Skeletal muscle tissue (tissue), 4 donors: Measurements from ENCODE around the gene OR5AL1. TPM values are rescaled to one million over a fixed set of nuclear protein-coding genes. Genes with fewer than 3 reads are reported as not detected.
"Not testable (repeated sequence)": the region's sequence is repeated elsewhere in the genome, so short reads cannot be mapped to it uniquely, and the experiment has no call there.

Source experiments
- H3K27ac ChIP-seq: one replicate; pipeline ENCODE4 v1.7.0; 2013; ENCODE audit warnings: mild to moderate bottlenecking, low read depth, low read length, inconsistent platforms
- H3K27me3 ChIP-seq, 3 donors: one replicate each; pipeline ENCODE4 v1.7.0; 2013; ENCODE audit warnings: low read length in 3 of 3; ENCODE audit not compliant: control insufficient read depth in 3 of 3, insufficient read depth in 3 of 3
- H3K36me3 ChIP-seq, 3 donors: one replicate each; pipeline ENCODE4 v1.7.0; 2013; ENCODE audit warnings: low read length in 3 of 3; ENCODE audit not compliant: control insufficient read depth in 3 of 3, insufficient read depth in 3 of 3
- H3K4me1 ChIP-seq, 3 donors: one replicate each; pipeline ENCODE4 v1.7.0; 2013; ENCODE audit warnings: low read length in 3 of 3, mild to moderate bottlenecking in 3 of 3; ENCODE audit not compliant: control insufficient read depth in 3 of 3, insufficient read depth in 3 of 3
- H3K4me3 ChIP-seq, 3 donors: one replicate each; pipeline ENCODE4 v1.7.0; 2013; ENCODE audit warnings: low read length in 3 of 3
- H3K9ac ChIP-seq, 3 donors: one replicate each; pipeline ENCODE4 v1.7.0; 2013; ENCODE audit warnings: low read length in 3 of 3, mild to moderate bottlenecking in 3 of 3, moderate library complexity in 2 of 3, low read depth in 1 of 3
- H3K9me3 ChIP-seq, 3 donors: one replicate each; pipeline ENCODE4 v1.7.0; 2013; ENCODE audit warnings: low read length in 3 of 3; ENCODE audit not compliant: control insufficient read depth in 3 of 3
- total RNA-seq: library from RNA; depleted of rRNA; stranded (reverse); fragments of >200 nt; gene quantifications from one replicate; pipeline ENCODE4 v1.2.3, GENCODE V29; 2014
- donor health status: Osteomylitis.

Gene OR5AL1
- not detected for total RNA-seq

DNA sequence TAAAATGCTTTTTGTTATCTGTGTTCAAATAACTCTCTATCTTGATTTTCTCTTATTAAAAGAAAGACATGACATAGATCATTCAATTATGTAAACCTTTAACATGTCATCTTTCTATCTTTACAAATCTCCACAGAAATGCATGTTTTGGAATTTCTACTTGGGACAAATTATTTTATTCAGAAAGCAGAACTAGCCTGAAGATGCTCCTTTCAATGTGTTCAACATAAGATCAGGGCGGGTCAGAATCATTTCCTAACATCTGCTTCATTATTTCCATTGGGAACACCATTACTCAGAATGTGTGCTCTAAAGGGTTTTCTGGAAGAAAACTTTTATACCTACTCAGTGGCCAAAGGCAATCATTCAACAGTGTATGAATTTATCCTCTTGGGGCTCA lies at the start of gene OR5AL1:
Gene OR5AL1 (plus strand): TSS at position 301 of the 400 bp plus-strand sequence.
- Histone ChIP-seq H3K36me3 (no peaks in the 10 kb centered on the region), H3K9ac (no peak within 1 kb of the TSS), H3K9me3 (no peaks in the 10 kb centered on the region), H3K27ac (no peak within 1 kb of the TSS), H3K27me3 (no peaks in the 10 kb centered on the region), H3K4me3 (no peak within 1 kb of the TSS), H3K4me1 (no peaks in the 10 kb centered on the region)

DNA sequence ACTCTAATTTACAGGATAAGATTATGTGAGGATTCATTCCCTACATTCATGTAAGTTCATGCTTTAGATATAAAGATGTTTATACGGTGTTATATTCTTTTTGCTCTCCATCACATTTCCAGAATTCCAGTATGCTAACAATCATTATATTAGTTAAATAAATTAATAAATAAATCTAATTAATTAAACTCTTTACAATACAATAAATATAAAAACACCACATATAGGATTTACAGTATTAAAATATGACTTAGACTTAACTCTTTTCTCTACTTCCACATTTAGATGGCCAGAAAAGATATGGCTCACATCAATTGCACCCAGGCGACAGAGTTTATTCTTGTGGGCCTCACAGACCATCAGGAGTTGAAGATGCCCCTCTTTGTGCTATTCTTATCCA lies 37.2 kb upstream of the OR5AL1 start, which contains the start of gene OR8U1:
Gene OR8U1 (plus strand): TSS at position 301 of the 400 bp plus-strand sequence. CDS start 0 bp downstream, at position 301.
- Histone ChIP-seq H3K36me3 (no peaks in the 10 kb centered on the region), H3K9ac (no peak within 1 kb of the TSS), H3K9me3 (peaks cover 0 to 2% (median 0%) of the 10 kb centered on the region in 3 donors), H3K4me3 (no peak within 1 kb of the TSS), H3K4me1 (no peaks in the 10 kb centered on the region), H3K27me3 (no peaks in the 10 kb centered on the region), H3K27ac (no peak within 1 kb of the TSS)

DNA sequence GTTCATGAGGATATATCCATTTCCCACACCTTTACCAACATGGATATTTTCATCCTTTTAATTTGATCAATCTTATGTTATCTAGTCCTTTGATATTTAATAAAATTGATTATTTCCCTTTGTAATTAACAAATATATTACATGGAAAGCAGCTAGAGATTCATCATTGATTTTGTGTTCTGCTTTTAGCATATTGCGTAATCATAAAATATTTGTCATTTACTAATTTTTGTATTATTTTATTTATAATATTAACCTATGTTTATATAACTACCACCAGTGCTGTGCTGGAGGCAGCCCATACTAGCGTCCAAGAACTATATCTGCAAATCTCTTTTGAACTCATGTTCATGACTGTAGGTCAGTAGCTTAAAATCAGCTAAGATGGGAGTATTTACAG lies 32.4 kb upstream of the OR5AL1 start:
- H3K4me1 ChIP-seq, result no peaks in the 10 kb centered on the region
- peaks cover 0 to 2% (median 0%) of the 10 kb centered on the region in 3 donors for H3K9me3 ChIP-seq
- H3K27ac ChIP-seq, result no peak overlapping the region
- no peaks in the 10 kb centered on the region for H3K27me3 ChIP-seq
- H3K9ac ChIP-seq, result no peak overlapping the region
- H3K4me3 ChIP-seq, result no peak overlapping the region
- no peaks in the 10 kb centered on the region for H3K36me3 ChIP-seq

DNA sequence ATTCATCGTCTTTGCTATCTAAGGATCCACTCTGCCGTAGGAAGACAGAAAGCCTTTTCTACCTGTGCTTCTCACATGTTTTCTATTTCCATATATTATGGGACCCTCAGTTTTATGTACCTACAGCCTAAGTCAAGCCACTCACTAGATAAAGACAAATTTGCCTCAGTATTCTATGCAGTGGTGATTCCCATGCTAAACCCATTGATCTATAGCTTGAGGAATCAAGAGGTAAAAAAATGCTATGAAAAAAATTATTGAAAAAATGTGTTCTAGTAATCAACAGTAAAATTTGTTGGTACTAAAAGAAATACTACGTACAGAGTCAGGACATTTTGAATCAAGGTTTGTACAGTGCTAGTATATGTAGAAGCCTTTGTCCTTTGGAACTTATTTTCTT lies 18.1 kb upstream of the OR5AL1 start:
- H3K4me1 ChIP-seq, result no peaks in the 10 kb centered on the region
- H3K4me3 ChIP-seq, result no peak overlapping the region
- H3K36me3 ChIP-seq, result no peaks in the 10 kb centered on the region
- H3K9me3 ChIP-seq, result no peaks in the 10 kb centered on the region
- no peaks in the 10 kb centered on the region for H3K27me3 ChIP-seq
- no peak overlapping the region for H3K27ac ChIP-seq
- no peak overlapping the region for H3K9ac ChIP-seq

DNA sequence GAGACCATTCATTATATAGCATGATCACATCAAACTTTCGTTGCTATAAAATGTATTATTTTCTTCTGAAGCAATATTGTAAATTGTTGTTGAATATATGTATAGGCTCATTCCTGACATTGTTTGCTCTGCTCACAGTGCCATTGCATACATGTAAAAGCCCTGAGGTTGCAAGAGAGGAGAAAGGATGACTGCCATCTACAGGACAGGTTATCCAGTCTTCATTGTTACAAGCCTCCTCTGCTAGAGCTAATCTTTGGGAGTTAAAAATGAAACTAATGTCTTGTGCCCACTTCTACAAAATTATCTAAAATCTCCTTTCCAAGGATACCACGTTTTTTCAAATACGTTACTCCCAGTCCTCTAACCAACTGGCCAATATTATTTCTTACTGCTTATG lies 16.4 kb upstream of the OR5AL1 start:
- Histone ChIP-seq H3K27me3 (no peaks in the 10 kb centered on the region), H3K4me3 (no peak overlapping the region), H3K4me1 (no peaks in the 10 kb centered on the region), H3K9ac (no peak overlapping the region), H3K27ac (no peak overlapping the region), H3K36me3 (no peaks in the 10 kb centered on the region), H3K9me3 (no peaks in the 10 kb centered on the region)

DNA sequence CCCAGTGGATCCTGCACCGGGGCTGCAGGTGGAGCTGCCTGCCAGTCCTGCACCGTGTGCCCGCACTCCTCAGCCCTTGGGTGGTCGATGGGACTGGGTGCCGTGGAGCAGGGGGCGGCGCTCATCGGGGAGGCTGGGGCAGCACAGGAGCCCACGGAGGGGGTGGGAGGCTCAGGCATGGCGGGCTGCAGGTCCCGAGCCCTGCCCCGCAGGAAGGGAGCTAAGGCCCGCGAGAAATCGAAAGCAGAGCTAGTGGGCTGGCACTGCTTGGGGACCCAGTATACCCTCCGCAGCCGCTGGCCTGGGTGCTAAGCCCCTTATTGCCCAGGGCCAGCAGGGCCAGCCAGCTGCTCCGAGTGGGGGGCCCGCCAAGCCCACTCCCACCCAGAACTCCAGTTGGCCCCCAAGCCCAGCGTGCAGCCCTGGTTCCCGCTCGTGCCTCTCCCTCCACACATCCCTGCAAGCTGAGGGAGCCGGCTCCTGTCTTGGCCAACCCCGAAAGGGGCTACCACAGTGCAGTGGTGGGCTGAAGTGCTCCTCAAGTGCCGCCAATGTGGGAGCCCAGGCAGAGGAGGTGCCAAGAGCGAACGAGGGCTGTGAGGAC lies 10.5 kb upstream of the OR5AL1 start:
- H3K36me3 ChIP-seq, H3K9me3 ChIP-seq, H3K4me3 ChIP-seq, H3K4me1 ChIP-seq, H3K27ac ChIP-seq, H3K27me3 ChIP-seq, H3K9ac ChIP-seq: not testable (repeated sequence)

DNA sequence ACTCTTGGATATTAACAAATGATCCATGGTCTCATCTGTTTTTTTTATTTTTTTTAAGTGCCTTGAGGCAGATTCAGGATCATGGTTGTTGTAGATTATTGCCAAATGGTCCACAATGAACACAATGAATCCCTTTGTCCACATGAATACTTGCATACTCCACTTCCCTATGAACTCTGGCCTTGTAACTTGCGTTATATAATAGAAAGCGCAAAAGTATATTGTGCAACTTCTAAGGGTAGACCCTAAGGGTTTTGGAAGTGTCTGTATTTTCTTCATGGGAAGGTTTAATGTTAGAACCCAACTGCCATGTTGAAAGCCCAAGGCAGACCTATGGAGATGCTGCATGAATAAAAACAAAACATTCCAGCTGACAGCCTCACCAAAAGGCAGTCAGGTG lies 8.1 kb upstream of the OR5AL1 start:
- Histone ChIP-seq H3K4me3 (no peak overlapping the region), H3K27me3 (no peaks in the 10 kb centered on the region), H3K9me3 (no peaks in the 10 kb centered on the region), H3K4me1 (no peaks in the 10 kb centered on the region), H3K27ac (no peak overlapping the region), H3K36me3 (no peaks in the 10 kb centered on the region), H3K9ac (no peak overlapping the region)

DNA sequence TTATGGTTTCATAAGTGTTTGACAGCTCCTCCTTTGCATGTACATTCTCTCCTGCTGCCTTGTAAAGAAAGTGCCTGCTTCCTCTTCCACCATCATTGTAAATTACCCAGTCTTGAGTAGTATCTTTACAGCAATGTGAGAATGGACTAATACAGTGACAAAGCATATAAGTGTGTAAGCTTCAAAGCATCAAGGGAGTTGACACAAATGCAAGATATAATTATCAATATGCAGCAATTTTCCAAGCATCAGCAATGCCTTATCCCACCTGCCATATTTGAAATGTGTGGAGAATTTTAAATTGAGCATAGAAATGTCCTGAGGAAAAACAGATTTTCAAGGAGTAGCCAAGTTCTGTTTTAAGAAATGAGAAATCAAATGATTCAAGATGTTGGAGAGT lies 1.7 kb upstream of the OR5AL1 start:
- Histone ChIP-seq H3K4me3 (no peak overlapping the region), H3K9me3 (no peaks in the 10 kb centered on the region), H3K27ac (no peak overlapping the region), H3K9ac (no peak overlapping the region), H3K36me3 (no peaks in the 10 kb centered on the region), H3K27me3 (no peaks in the 10 kb centered on the region), H3K4me1 (no peaks in the 10 kb centered on the region)

DNA sequence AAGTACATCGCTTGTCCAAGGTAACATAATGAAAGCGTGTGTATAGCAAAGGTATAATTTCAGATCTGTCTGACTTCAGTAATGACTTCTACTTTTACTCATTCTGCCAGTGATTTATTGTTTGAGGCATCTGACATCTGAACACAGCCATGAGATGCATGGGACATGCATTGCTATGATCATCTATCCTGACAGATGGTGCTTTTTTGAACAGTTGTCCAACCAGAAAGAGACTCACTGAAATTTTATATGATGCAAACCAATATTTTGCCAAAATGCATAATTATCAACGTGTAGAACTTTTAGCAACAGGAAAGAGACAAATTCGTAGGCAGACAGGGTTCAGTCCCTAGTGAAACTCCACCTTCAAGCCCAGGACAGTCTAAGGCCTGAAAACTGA lies 41.0 kb downstream of the OR5AL1 start:
- Histone ChIP-seq H3K4me1 (no peaks in the 10 kb centered on the region), H3K4me3 (no peak overlapping the region), H3K9me3 (no peaks in the 10 kb centered on the region), H3K9ac (no peak overlapping the region), H3K27me3 (no peaks in the 10 kb centered on the region), H3K27ac (no peak overlapping the region), H3K36me3 (no peaks in the 10 kb centered on the region)

DNA sequence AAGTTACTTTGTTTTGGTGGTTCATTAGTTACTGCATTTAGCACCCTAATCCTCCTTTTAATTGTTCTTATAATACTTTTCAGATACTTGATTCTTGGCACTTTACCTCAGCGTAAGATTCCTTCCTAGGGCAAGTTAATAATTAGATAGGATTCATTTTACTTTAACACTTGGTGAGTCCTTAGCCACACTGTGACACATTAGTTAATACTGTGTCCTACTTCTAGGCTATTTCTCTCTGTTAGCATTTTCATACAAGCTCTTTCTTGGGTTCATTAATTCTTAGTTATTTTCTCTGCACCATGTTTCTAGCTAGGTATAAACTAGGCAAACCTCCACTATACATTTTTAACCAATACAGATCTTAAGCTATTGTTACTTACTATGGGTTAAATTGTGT lies 44.6 kb downstream of the OR5AL1 start:
- Histone ChIP-seq H3K4me1 (no peaks in the 10 kb centered on the region), H3K4me3 (no peak overlapping the region), H3K9me3 (no peaks in the 10 kb centered on the region), H3K27ac (no peak overlapping the region), H3K9ac (no peak overlapping the region), H3K27me3 (no peaks in the 10 kb centered on the region), H3K36me3 (no peaks in the 10 kb centered on the region)
